Astrocyte (in vitro differentiated cells and primary cell): ENCODE measurements around the gene ADH4.

Experiments used
- EZH2 ChIP-seq: IDR thresholded peaks from 2 replicates; pipeline ENCODE4 v1.6.1; 2012; ENCODE audit warnings: mild to moderate bottlenecking, low read length, inconsistent platforms; ENCODE audit not compliant: insufficient read depth
- TF ChIP-seq, protein P1 (sequence below): IDR thresholded peaks from 2 replicates; pipeline ENCODE4 v1.5.1; 2011; ENCODE audit warnings: low read depth, mild to moderate bottlenecking, inconsistent platforms, low read length, moderate library complexity; ENCODE audit not compliant: insufficient read depth

DNA sequence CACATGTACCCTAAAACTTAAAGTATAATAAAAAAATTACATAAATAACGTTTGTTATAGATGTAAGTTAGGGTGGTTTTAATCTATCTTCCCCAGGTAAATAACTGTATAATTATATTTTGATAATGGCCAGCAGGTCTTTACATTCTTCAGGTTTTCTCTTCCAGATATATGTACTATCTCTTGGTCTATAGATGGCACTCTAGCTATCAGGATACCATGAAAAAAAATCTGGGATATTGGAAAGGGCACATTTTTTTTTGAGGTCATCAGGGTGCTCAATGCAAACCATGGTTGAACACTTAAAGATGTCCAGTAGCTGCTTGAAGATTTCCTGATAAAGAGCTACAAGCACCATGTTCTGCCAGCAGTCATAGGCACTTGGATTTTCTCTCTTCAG is 15.6 kb upstream of the ADH4 start:
- no peak for TF ChIP-seq EZH2
- TF ChIP-seq, protein P1, sequence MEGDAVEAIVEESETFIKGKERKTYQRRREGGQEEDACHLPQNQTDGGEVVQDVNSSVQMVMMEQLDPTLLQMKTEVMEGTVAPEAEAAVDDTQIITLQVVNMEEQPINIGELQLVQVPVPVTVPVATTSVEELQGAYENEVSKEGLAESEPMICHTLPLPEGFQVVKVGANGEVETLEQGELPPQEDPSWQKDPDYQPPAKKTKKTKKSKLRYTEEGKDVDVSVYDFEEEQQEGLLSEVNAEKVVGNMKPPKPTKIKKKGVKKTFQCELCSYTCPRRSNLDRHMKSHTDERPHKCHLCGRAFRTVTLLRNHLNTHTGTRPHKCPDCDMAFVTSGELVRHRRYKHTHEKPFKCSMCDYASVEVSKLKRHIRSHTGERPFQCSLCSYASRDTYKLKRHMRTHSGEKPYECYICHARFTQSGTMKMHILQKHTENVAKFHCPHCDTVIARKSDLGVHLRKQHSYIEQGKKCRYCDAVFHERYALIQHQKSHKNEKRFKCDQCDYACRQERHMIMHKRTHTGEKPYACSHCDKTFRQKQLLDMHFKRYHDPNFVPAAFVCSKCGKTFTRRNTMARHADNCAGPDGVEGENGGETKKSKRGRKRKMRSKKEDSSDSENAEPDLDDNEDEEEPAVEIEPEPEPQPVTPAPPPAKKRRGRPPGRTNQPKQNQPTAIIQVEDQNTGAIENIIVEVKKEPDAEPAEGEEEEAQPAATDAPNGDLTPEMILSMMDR: no peak
